Cardiac muscle cell (in vitro differentiated cells and primary cell): Measurements from ENCODE around the gene TARM1. TPM values are rescaled to one million over a fixed set of nuclear protein-coding genes. Genes with fewer than 3 reads are reported as not detected.

Experiments used
- DNase-seq, 2 donors: peaks; one replicate each; pipeline versions ENCODE4 v3.0.0 to v3.0.0-alpha.2; 2010 to 2017; ENCODE audit warnings: low read depth in 1 of 2, low spot score in 1 of 2
- H3K27ac ChIP-seq: fragments of 200-600 bp; sonication (generic); 2 replicates; pipeline ENCODE4 v1.5.1; 2016
- H3K27me3 ChIP-seq: fragments of 200-600 bp; sonication (generic); 2 replicates; pipeline ENCODE4 v1.6.0; 2016; ENCODE audit warnings: control low read depth
- H3K36me3 ChIP-seq: fragments of 200-600 bp; sonication (generic); 2 replicates; pipeline ENCODE4 v1.5.1; 2016; ENCODE audit warnings: control low read depth
- H3K4me1 ChIP-seq: fragments of 200-600 bp; sonication (generic); 2 replicates; pipeline ENCODE4 v1.8.1; 2017; ENCODE audit warnings: low read depth, mild to moderate bottlenecking, mixed run types
- H3K4me3 ChIP-seq: fragments of 200-600 bp; sonication (generic); 2 replicates; pipeline ENCODE4 v1.5.1; 2016; ENCODE audit warnings: mild to moderate bottlenecking
- H3K9me3 ChIP-seq: fragments of 200-600 bp; sonication (generic); 2 replicates; pipeline ENCODE4 v1.5.1; 2017; ENCODE audit warnings: low read depth, mild to moderate bottlenecking, control low read depth
- polyA plus RNA-seq: library from polyadenylated mRNA; unstranded; fragments of >200 nt; fragmentation: Nextera tagmentation; extraction: Ambion mirVana; gene quantifications from 2 replicates; pipeline ENCODE4 v1.2.1, GENCODE V29; 2016
- total RNA-seq: library from RNA; depleted of rRNA; stranded (reverse); fragments of >200 nt; gene quantifications from 2 replicates; pipeline ENCODE4 v1.2.3, GENCODE V29; 2016
- TF ChIP-seq, protein P1 (sequence below): IDR thresholded peaks from 2 replicates; pipeline ENCODE4 v1.5.1; 2012; ENCODE audit warnings: low read depth, mild to moderate bottlenecking, low read length

TARM1 gene
- total and polyA plus RNA-seq, 2 experiments from 2014 or later, result not detected

DNA sequence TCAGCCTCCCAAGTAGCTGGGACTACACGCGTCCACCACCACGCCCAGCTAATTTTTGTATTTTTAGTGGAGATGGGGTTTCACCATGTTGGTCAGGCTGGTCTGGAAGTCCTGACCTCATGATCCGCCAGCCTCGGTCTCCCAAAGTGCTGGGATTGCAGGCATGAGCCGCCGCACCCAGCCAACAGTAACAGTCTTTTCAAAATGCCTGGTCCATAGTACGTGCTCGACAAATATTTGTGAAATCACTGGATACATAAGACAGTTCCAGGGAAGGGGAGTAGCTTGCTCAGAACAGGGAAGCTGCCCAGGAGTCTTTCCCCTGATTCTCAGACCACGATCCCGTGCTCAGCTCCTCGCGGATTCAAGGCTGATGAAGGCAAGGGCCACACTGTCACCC lies 59.2 kb downstream of the TARM1 start:
- Histone ChIP-seq H3K36me3 (no peaks in the 10 kb centered on the region), H3K27ac (no peak overlapping the region), H3K4me3 (no peak overlapping the region), H3K27me3 (peaks cover 3% of the 10 kb centered on the region), H3K4me1 (peaks cover 4% of the 10 kb centered on the region), H3K9me3 (no peaks in the 10 kb centered on the region)
- TF ChIP-seq, protein P1, sequence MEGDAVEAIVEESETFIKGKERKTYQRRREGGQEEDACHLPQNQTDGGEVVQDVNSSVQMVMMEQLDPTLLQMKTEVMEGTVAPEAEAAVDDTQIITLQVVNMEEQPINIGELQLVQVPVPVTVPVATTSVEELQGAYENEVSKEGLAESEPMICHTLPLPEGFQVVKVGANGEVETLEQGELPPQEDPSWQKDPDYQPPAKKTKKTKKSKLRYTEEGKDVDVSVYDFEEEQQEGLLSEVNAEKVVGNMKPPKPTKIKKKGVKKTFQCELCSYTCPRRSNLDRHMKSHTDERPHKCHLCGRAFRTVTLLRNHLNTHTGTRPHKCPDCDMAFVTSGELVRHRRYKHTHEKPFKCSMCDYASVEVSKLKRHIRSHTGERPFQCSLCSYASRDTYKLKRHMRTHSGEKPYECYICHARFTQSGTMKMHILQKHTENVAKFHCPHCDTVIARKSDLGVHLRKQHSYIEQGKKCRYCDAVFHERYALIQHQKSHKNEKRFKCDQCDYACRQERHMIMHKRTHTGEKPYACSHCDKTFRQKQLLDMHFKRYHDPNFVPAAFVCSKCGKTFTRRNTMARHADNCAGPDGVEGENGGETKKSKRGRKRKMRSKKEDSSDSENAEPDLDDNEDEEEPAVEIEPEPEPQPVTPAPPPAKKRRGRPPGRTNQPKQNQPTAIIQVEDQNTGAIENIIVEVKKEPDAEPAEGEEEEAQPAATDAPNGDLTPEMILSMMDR, result no peak
- no peak for DNase-seq

DNA sequence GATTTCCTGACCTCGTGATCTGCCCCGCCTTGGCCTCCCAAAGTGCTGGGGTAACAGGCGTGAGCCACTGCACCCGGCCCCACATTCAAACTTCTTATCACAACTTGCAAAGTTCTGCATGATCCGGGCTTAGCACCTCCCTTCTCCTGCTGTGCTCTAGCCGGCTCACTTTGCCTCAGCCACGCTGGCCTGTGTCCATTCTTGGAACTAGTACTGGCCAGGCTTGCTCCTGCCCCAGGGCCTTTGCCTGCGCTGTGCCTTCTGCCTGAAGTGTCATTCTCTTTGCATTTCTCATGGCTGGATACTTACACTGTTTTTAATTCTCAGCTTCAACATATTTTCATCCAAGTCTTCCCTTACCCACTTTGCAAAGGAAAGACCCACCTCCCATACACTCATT lies 59.8 kb downstream of the TARM1 start:
- no peak overlapping the region for H3K4me3 ChIP-seq

More for the DNA sequence above, 59.8 kb downstream of the TARM1 start:
- no peak for DNase-seq
- Histone ChIP-seq H3K36me3 (no peaks in the 10 kb centered on the region), H3K9me3 (no peaks in the 10 kb centered on the region), H3K4me1 (peaks cover 4% of the 10 kb centered on the region), H3K27ac (no peak overlapping the region), H3K27me3 (peaks cover 3% of the 10 kb centered on the region)
- TF ChIP-seq, protein P1, result no peak

Other genes with a start within 250 kb of the TARM1 start
- 115 and 150 TPM in 2 replicates for gene MYADM, start 213.5 kb downstream of the TARM1 start, total RNA-seq
- 166 and 183 TPM in 2 replicates for gene MYADM, start 213.5 kb downstream of the TARM1 start, polyA plus RNA-seq
- gene PRKCG, start 199.2 kb downstream of the TARM1 start, total RNA-seq, result 0.63 and 4.3 TPM in 2 replicates
- 3.2 and 4.2 TPM in 2 replicates for gene PRKCG, start 199.2 kb downstream of the TARM1 start, polyA plus RNA-seq
- 0.60 and 1.9 TPM in 2 replicates for gene CACNG7, start 172.1 kb downstream of the TARM1 start, total RNA-seq
- gene CACNG7, start 172.1 kb downstream of the TARM1 start, polyA plus RNA-seq, result 0.11 and 0.19 TPM in 2 replicates
- 0.77 and 1.4 TPM in 2 replicates for gene CACNG8, start 118.4 kb downstream of the TARM1 start, total RNA-seq
- gene CACNG8, start 118.4 kb downstream of the TARM1 start, polyA plus RNA-seq, result 0.68 and 1.0 TPM in 2 replicates
- gene CACNG6, start 89.7 kb downstream of the TARM1 start, total RNA-seq, result 38.4 and 73.1 TPM in 2 replicates
- gene CACNG6, start 89.7 kb downstream of the TARM1 start, polyA plus RNA-seq, result 30.6 and 61.5 TPM in 2 replicates
- not detected in 2 replicates for gene VSTM1, start 17.5 kb downstream of the TARM1 start, total RNA-seq
- not detected in 2 replicates for gene VSTM1, start 17.5 kb downstream of the TARM1 start, polyA plus RNA-seq
- not detected in 2 replicates for gene OSCAR, start 19.4 kb upstream of the TARM1 start, total RNA-seq
- gene OSCAR, start 19.4 kb upstream of the TARM1 start, polyA plus RNA-seq, result 0.32 and 0.61 TPM in 2 replicates
- 58.8 and 104 TPM in 2 replicates for gene NDUFA3, start 21.5 kb upstream of the TARM1 start, total RNA-seq
- gene NDUFA3, start 21.5 kb upstream of the TARM1 start, polyA plus RNA-seq, result 546 and 585 TPM in 2 replicates
- gene TFPT, start 34.3 kb upstream of the TARM1 start, total RNA-seq, result 26.1 and 27.5 TPM in 2 replicates
- gene TFPT, start 34.3 kb upstream of the TARM1 start, polyA plus RNA-seq, result 27.5 and 32.1 TPM in 2 replicates
- gene PRPF31, start 34.4 kb upstream of the TARM1 start, total RNA-seq, result 73.9 and 79.8 TPM in 2 replicates
- 110 and 113 TPM in 2 replicates for gene PRPF31, start 34.4 kb upstream of the TARM1 start, polyA plus RNA-seq
- 17.7 and 39.6 TPM in 2 replicates for gene CNOT3, start 56.4 kb upstream of the TARM1 start, total RNA-seq
- 52.1 and 52.8 TPM in 2 replicates for gene CNOT3, start 56.4 kb upstream of the TARM1 start, polyA plus RNA-seq
- 10.3 and 10.6 TPM in 2 replicates for gene LENG1, start 78.4 kb upstream of the TARM1 start, total RNA-seq
- 10.1 and 10.8 TPM in 2 replicates for gene LENG1, start 78.4 kb upstream of the TARM1 start, polyA plus RNA-seq
- gene TMC4, start 91.8 kb upstream of the TARM1 start, total RNA-seq, result 0.74 and 1.2 TPM in 2 replicates
- gene TMC4, start 91.8 kb upstream of the TARM1 start, polyA plus RNA-seq, result 3.4 and 5.6 TPM in 2 replicates
- gene MBOAT7, start 108.2 kb upstream of the TARM1 start, total RNA-seq, result 131 and 134 TPM in 2 replicates
- gene MBOAT7, start 108.2 kb upstream of the TARM1 start, polyA plus RNA-seq, result 118 and 128 TPM in 2 replicates
- 113 and 130 TPM in 2 replicates for gene TSEN34, start 109.9 kb upstream of the TARM1 start, total RNA-seq
- 114 and 129 TPM in 2 replicates for gene TSEN34, start 109.9 kb upstream of the TARM1 start, polyA plus RNA-seq
- 1,874 and 2,216 TPM in 2 replicates for gene RPS9, start 119.5 kb upstream of the TARM1 start, total RNA-seq
- gene RPS9, start 119.5 kb upstream of the TARM1 start, polyA plus RNA-seq, result 433 and 451 TPM in 2 replicates
- gene LILRB3, start 141.6 kb upstream of the TARM1 start, total RNA-seq, result 0.27 and 0.49 TPM in 2 replicates
- 0.84 and 0.98 TPM in 2 replicates for gene LILRB3, start 141.6 kb upstream of the TARM1 start, polyA plus RNA-seq
- gene LILRA6, start 161.4 kb upstream of the TARM1 start, total RNA-seq, result 0.15 and 0.18 TPM in 2 replicates
- gene LILRA6, start 161.4 kb upstream of the TARM1 start, polyA plus RNA-seq, result 0.27 TPM in 1 of 2 replicates, not detected in the other
- not detected in 2 replicates for gene LILRB5, start 175.9 kb upstream of the TARM1 start, total RNA-seq
- gene LILRB5, start 175.9 kb upstream of the TARM1 start, polyA plus RNA-seq, result 0.04 TPM in 1 of 2 replicates, not detected in the other
- not detected in 2 replicates for gene LILRB2, start 199.7 kb upstream of the TARM1 start, total RNA-seq
- gene LILRB2, start 199.7 kb upstream of the TARM1 start, polyA plus RNA-seq, result not detected in 2 replicates
- gene LILRA5, start 231.8 kb upstream of the TARM1 start, total RNA-seq, result not detected in 2 replicates
- gene LILRA5, start 231.8 kb upstream of the TARM1 start, polyA plus RNA-seq, result not detected in 2 replicates